ENCODE results near the gene PLCD1.

PLCD1 gene

GRCh38 chr3:38007754-38008090 is 21.7 kb downstream of the PLCD1 start:
- H3K79me2 ChIP-seq (ENCODE audit: insufficient read depth, low read length) = no peaks in the 10 kb centered on the region
- H3K9me2 ChIP-seq (replicated peaks; ENCODE audit: low read depth, low read length) = no peaks in the 10 kb centered on the region
- no peak overlapping the region for H3K9ac ChIP-seq (ENCODE audit: low read depth, low read length, poor library complexity, severe bottlenecking)
- no peaks in the 10 kb centered on the region for H3K27me3 ChIP-seq (ENCODE audit: insufficient read depth, low read length, poor library complexity, severe bottlenecking)
- H3F3A ChIP-seq (ENCODE audit: low read depth) = no peaks in the 10 kb centered on the region
- peaks cover 7% of the 10 kb centered on the region; the same call in 1 of the 2 replicates for H3K36me3 ChIP-seq (ENCODE audit: insufficient read depth, low read length)
- no peaks in the 10 kb centered on the region for H3K4me1 ChIP-seq (ENCODE audit: insufficient read depth, low read length, poor library complexity, severe bottlenecking)
- no peak overlapping the region for H2AFZ ChIP-seq (ENCODE audit: low read length)
- H3K9me3 ChIP-seq (ENCODE audit: insufficient read depth, low read depth, low read length) = no peaks in the 10 kb centered on the region
- no peak for TF ChIP-seq CTCF (conservative IDR thresholded peaks at IDR 0.05; ENCODE audit: low read length)
- no peak for TF ChIP-seq EZH2phosphoT487 (IDR thresholded peaks at IDR 0.05; ENCODE audit: borderline replicate concordance)
- no peak overlapping the region for H3K4me3 ChIP-seq (ENCODE audit: low read length, poor library complexity, severe bottlenecking)
- no peak overlapping the region for H3K4me2 ChIP-seq (ENCODE audit: low read depth, low read length, poor library complexity, severe bottlenecking)
- H4K20me1 ChIP-seq (ENCODE audit: insufficient read depth, low read length, poor library complexity, severe bottlenecking) = no peaks in the 10 kb centered on the region

- Histone ChIP-seq H3K4me3 (ENCODE audit: low read length, poor library complexity, severe bottlenecking) (no peak overlapping the region), H3K4me1 (ENCODE audit: insufficient read depth, low read length, poor library complexity, severe bottlenecking) (no peaks in the 10 kb centered on the region)
Measured at GRCh38 chr3:38006445-38006995, 22.9 kb downstream of the PLCD1 start.

GRCh38 chr3:38006031-38006430 is 23.4 kb downstream of the PLCD1 start:
- Histone ChIP-seq H2AFZ (ENCODE audit: low read length) (no peak overlapping the region), H3K36me3 (ENCODE audit: insufficient read depth, low read length) (peaks cover 17% of the 10 kb centered on the region; the same call in 1 of the 2 replicates), H3K4me2 (ENCODE audit: low read depth, low read length, poor library complexity, severe bottlenecking) (no peak overlapping the region), H3K4me3 (ENCODE audit: low read length, poor library complexity, severe bottlenecking) (no peak overlapping the region), H3K27me3 (ENCODE audit: insufficient read depth, low read length, poor library complexity, severe bottlenecking) (no peaks in the 10 kb centered on the region), H4K20me1 (ENCODE audit: insufficient read depth, low read length, poor library complexity, severe bottlenecking) (no peaks in the 10 kb centered on the region), H3K9me2 (replicated peaks; ENCODE audit: low read depth, low read length) (no peaks in the 10 kb centered on the region), H3K4me1 (ENCODE audit: insufficient read depth, low read length, poor library complexity, severe bottlenecking) (no peaks in the 10 kb centered on the region), H3K9me3 (ENCODE audit: insufficient read depth, low read depth, low read length) (no peaks in the 10 kb centered on the region), H3F3A (ENCODE audit: low read depth) (no peaks in the 10 kb centered on the region), H3K9ac (ENCODE audit: low read depth, low read length, poor library complexity, severe bottlenecking) (no peak overlapping the region), H3K79me2 (ENCODE audit: insufficient read depth, low read length) (no peaks in the 10 kb centered on the region)
- TF ChIP-seq CTCF (conservative IDR thresholded peaks at IDR 0.05; ENCODE audit: low read length) = no peak
- TF ChIP-seq EZH2phosphoT487 (IDR thresholded peaks at IDR 0.05; ENCODE audit: borderline replicate concordance) = no peak

More at GRCh38 chr3:38006445-38006995, 22.9 kb downstream of the PLCD1 start:
- Histone ChIP-seq H3K9me3 (ENCODE audit: insufficient read depth, low read depth, low read length) (no peaks in the 10 kb centered on the region), H3K79me2 (ENCODE audit: insufficient read depth, low read length) (no peaks in the 10 kb centered on the region), H3K9me2 (replicated peaks; ENCODE audit: low read depth, low read length) (no peaks in the 10 kb centered on the region), H4K20me1 (ENCODE audit: insufficient read depth, low read length, poor library complexity, severe bottlenecking) (no peaks in the 10 kb centered on the region), H3K36me3 (ENCODE audit: insufficient read depth, low read length) (peaks cover 14% of the 10 kb centered on the region; the same call in 1 of the 2 replicates), H3K4me2 (ENCODE audit: low read depth, low read length, poor library complexity, severe bottlenecking) (no peak overlapping the region), H3K27me3 (ENCODE audit: insufficient read depth, low read length, poor library complexity, severe bottlenecking) (no peaks in the 10 kb centered on the region), H3K9ac (ENCODE audit: low read depth, low read length, poor library complexity, severe bottlenecking) (no peak overlapping the region), H3F3A (ENCODE audit: low read depth) (no peaks in the 10 kb centered on the region), H2AFZ (ENCODE audit: low read length) (no peak overlapping the region)
- no peak for TF ChIP-seq CTCF (conservative IDR thresholded peaks at IDR 0.05; ENCODE audit: low read length)
